ENCODE results near the gene TEX19. TPM values are rescaled to one million over a fixed set of nuclear protein-coding genes. Genes with fewer than 3 reads are reported as not detected.

The TEX19 gene
- total RNA-seq, 1 donor from 2014 or later, result not detected

DNA sequence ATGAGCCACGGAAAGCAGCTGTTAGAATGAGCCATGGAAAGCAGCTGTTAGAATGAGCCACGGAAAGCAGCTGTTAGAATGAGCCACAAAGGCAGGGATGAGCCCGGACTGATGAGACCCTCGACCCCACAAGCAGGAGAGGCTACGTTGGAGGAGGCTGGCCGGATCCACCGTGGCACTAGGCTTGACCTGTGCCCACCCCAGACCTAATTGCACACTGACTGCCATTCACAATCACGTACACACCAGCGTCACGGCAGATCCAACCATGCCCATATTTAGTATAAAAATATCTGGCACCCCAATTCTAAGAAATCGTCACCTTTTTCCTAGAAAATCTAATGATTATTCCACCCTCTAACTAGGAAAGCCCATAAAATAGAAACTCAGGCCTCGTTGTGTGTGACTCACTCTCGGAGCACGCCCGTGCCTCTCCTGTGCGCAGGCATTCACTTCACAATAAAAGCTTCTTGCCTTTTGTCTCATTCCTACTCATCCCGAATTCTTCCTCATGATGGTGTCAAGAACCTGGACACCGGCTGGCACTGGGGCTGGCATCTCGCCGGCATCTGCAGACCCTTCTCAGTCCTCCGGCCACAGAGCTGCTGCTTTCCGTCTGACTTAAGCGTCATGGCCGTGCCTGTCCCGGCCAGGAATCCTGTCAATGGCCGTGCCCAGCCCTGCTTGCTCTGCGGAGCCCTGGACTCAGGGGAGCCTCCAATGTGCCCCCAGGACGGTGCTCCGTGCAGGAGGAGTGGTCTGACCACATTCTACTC is 20.0 kb upstream of the TEX19 start:
- H3K4me3 ChIP-seq, result peak overlapping the region; percentile 34
- H3K9me3 ChIP-seq, result no peaks in the 10 kb centered on the region
- ATAC-seq (peak; percentile 63 to 79), DNase-seq (no peak)
- no peaks in the 10 kb centered on the region for H3K36me3 ChIP-seq
- H3K4me1 ChIP-seq, result peaks cover 32% of the 10 kb centered on the region
- no peaks in the 10 kb centered on the region for H3K27me3 ChIP-seq (ENCODE audit: low read depth)
- intact Hi-C loops (cut with DNase I), result no loop called here
- TF ChIP-seq, protein P1, sequence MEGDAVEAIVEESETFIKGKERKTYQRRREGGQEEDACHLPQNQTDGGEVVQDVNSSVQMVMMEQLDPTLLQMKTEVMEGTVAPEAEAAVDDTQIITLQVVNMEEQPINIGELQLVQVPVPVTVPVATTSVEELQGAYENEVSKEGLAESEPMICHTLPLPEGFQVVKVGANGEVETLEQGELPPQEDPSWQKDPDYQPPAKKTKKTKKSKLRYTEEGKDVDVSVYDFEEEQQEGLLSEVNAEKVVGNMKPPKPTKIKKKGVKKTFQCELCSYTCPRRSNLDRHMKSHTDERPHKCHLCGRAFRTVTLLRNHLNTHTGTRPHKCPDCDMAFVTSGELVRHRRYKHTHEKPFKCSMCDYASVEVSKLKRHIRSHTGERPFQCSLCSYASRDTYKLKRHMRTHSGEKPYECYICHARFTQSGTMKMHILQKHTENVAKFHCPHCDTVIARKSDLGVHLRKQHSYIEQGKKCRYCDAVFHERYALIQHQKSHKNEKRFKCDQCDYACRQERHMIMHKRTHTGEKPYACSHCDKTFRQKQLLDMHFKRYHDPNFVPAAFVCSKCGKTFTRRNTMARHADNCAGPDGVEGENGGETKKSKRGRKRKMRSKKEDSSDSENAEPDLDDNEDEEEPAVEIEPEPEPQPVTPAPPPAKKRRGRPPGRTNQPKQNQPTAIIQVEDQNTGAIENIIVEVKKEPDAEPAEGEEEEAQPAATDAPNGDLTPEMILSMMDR (IDR thresholded peaks at IDR 0.05), result no peak
- H3K27ac ChIP-seq, result peak overlapping the region; percentile 69

- Histone ChIP-seq H3K36me3 (no peaks in the 10 kb centered on the region), H3K9me3 (no peaks in the 10 kb centered on the region), H3K27me3 (ENCODE audit: low read depth) (no peaks in the 10 kb centered on the region), H3K27ac (peak overlapping the region; percentile 69), H3K4me3 (peak overlapping the region; percentile 34), H3K4me1 (peaks cover 23% of the 10 kb centered on the region)
- intact Hi-C loops (cut with DNase I), result no loop called here
- peak; percentile 20 to 76 for ATAC-seq
- DNase-seq, result peak; percentile 67
- TF ChIP-seq, protein P1 (IDR thresholded peaks at IDR 0.05), result no peak
Measured at GRCh38 chr17:82339634-82340580, 19.1 kb upstream of the TEX19 start.

- Histone ChIP-seq H3K27me3 (ENCODE audit: low read depth) (no peaks in the 10 kb centered on the region), H3K36me3 (no peaks in the 10 kb centered on the region), H3K9me3 (no peaks in the 10 kb centered on the region), H3K4me3 (no peak overlapping the region), H3K4me1 (peaks cover 10% of the 10 kb centered on the region), H3K27ac (no peak overlapping the region)
- TF ChIP-seq, protein P1 (IDR thresholded peaks at IDR 0.05), result no peak
- DNase-seq (no peak), ATAC-seq (no peak)
- intact Hi-C loops (cut with DNase I), result no loop called here
Measured at GRCh38 chr17:82342361-82343079, 16.5 kb upstream of the TEX19 start.

DNA sequence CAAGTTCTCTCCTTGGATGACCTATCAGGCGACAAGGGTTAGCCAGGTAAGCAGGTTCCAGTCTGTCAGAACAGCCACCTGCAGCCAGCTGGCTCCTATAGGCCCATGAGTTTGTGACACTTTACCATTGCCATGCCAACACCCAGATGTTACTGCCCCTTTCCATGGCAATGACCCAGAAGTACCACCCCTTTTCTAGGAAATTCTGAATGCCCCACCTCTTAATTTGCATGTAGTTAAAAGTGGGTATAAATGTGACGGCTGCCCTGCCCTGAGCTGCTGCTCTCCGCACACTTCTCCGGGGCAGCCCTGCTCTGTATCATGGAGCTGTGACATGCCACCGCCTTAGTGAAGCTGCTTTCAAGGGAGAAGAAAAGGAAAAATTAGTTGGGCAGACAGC is 15.5 kb upstream of the TEX19 start:
- ATAC-seq (no peak), DNase-seq (no peak)
- peaks cover 10% of the 10 kb centered on the region for H3K4me1 ChIP-seq
- H3K27me3 ChIP-seq (ENCODE audit: low read depth), result no peaks in the 10 kb centered on the region
- H3K4me3 ChIP-seq, result no peak overlapping the region
- no peaks in the 10 kb centered on the region for H3K9me3 ChIP-seq
- no peak overlapping the region for H3K27ac ChIP-seq
- intact Hi-C loops (cut with DNase I), result no loop called here
- TF ChIP-seq, protein P1 (IDR thresholded peaks at IDR 0.05), result no peak
- H3K36me3 ChIP-seq, result no peaks in the 10 kb centered on the region

Measured in lower lobe of right lung (tissue), 2 donors.